Naive thymus-derived CD4-positive, alpha-beta T cell (primary cell): ENCODE data around the gene LIPT2. TPM values are rescaled to one million over a fixed set of nuclear protein-coding genes. Genes with fewer than 3 reads are reported as not detected.

Experiments
- ATAC-seq: fragments of 150-1000 bp; cut with Tn5 transposase; 2 replicates; pipeline ENCODE4 v1.10.0; 2021; ENCODE audit warnings: mild to moderate bottlenecking, moderate library complexity
- CTCF ChIA-PET: fragments of 350-600 bp; sonication (Branson Sonifier 250); formaldehyde crosslinking; loops from one replicate; lab custom pipeline; 2021; ENCODE audit warnings: antibody characterized with exemption; lab: Charles Lee
- POLR2A ChIA-PET: fragments of 350-600 bp; sonication (Branson Sonifier 250); formaldehyde crosslinking; loops from one replicate; lab custom pipeline; 2021; ENCODE audit warnings: antibody characterized with exemption, inconsistent platforms; lab: Charles Lee
- DNase-seq, 9 donors: peaks; one replicate each; pipeline versions ENCODE4 v3.0.0 to v3.0.0-alpha.2; 2020 to 2022; ENCODE audit warnings: mixed read lengths in 1 of 9
- H3K27ac ChIP-seq: one replicate; pipeline ENCODE4 v1.7.0; 2013; ENCODE audit warnings: mild to moderate bottlenecking, low read depth, low read length, moderate library complexity
- H3K27me3 ChIP-seq, 2 donors: one replicate each; pipeline ENCODE4 v1.7.0; 2013; ENCODE audit warnings: low read length in 2 of 2, mild to moderate bottlenecking in 2 of 2, moderate library complexity in 2 of 2; ENCODE audit not compliant: control insufficient read depth in 2 of 2, insufficient read depth in 2 of 2
- H3K36me3 ChIP-seq, 3 experiments: 1 replicate in 2 of 3; 2 replicates in 1 of 3; pipeline ENCODE4 v1.7.0; 2013; ENCODE audit warnings: low read length in 3 of 3, mild to moderate bottlenecking in 3 of 3, moderate library complexity in 1 of 3; ENCODE audit not compliant: insufficient read depth in 3 of 3, control insufficient read depth in 2 of 3
- H3K4me1 ChIP-seq, 2 donors: one replicate each; pipeline ENCODE4 v1.7.0; 2013; ENCODE audit warnings: low read length in 2 of 2, mild to moderate bottlenecking in 2 of 2, moderate library complexity in 1 of 2; ENCODE audit not compliant: control insufficient read depth in 2 of 2, insufficient read depth in 2 of 2
- H3K4me3 ChIP-seq: 2 replicates; pipeline ENCODE4 v1.7.0; 2013; ENCODE audit warnings: mild to moderate bottlenecking, low read length
- H3K9me3 ChIP-seq, 3 experiments: 1 replicate in 2 of 3; 2 replicates in 1 of 3; pipeline ENCODE4 v1.7.0; 2013; ENCODE audit warnings: low read length in 3 of 3; ENCODE audit not compliant: control insufficient read depth in 2 of 3
- H3K27ac Mint-ChIP-seq, 9 donors: one replicate each; pipeline ENCODE4 v1.8.0; 2020 to 2022; ENCODE audit warnings: mixed read lengths in 9 of 9, mild to moderate bottlenecking in 8 of 9, moderate library complexity in 5 of 9, inconsistent platforms in 2 of 9
- H3K27me3 Mint-ChIP-seq, 5 donors: one replicate each; pipeline ENCODE4 v1.8.0; 2021 to 2022; ENCODE audit warnings: mixed read lengths in 5 of 5, mild to moderate bottlenecking in 1 of 5
- H3K36me3 Mint-ChIP-seq, 5 donors: one replicate each; pipeline ENCODE4 v1.8.0; 2020 to 2022; ENCODE audit warnings: mixed read lengths in 5 of 5, mild to moderate bottlenecking in 3 of 5, inconsistent platforms in 1 of 5
- H3K4me1 Mint-ChIP-seq, 7 donors: one replicate each; pipeline ENCODE4 v1.8.0; 2020 to 2022; ENCODE audit warnings: mixed read lengths in 7 of 7, mild to moderate bottlenecking in 3 of 7, inconsistent platforms in 1 of 7
- H3K4me3 Mint-ChIP-seq, 10 donors: one replicate each; pipeline ENCODE4 v1.8.0; 2020 to 2022; ENCODE audit warnings: mild to moderate bottlenecking in 10 of 10, mixed read lengths in 10 of 10, moderate library complexity in 6 of 10, inconsistent platforms in 2 of 10
- H3K9me3 Mint-ChIP-seq, 11 donors: one replicate each; pipeline ENCODE4 v1.8.0; 2020 to 2022; ENCODE audit warnings: mixed read lengths in 11 of 11, mild to moderate bottlenecking in 4 of 11, inconsistent platforms in 1 of 11, moderate library complexity in 1 of 11
- intact Hi-C, 2 donors: fragments of 100-400 bp; cut with micrococcal nuclease; formaldehyde crosslinking; loops; one replicate each; pipeline ENCODE4 v1.15.1; 2023
- polyA plus RNA-seq, 2 donors: library from polyadenylated mRNA; unstranded; fragments of 300-500 nt; fragmentation: Illumina TruSeq; gene quantifications; one replicate each; pipeline ENCODE4 v1.2.3, GENCODE V29; 2021
- total RNA-seq, 6 experiments: library from RNA in 5 of 6; stranded (reverse) in 5 of 6; gene quantifications; 1 replicate in 5 of 6; 2 replicates in 1 of 6; pipeline ENCODE4 v1.2.3 and lab custom pipeline; 2021 to 2026

The LIPT2 gene
- total and polyA plus RNA-seq, 7 experiments from 2014 or later, result 1.9 to 23.3 (median 16.9) TPM

GRCh38 chr11:74446532-74446938 lies 47.0 kb downstream of the LIPT2 start:
- DNase-seq, result no peak
- no peaks in the 10 kb centered on the region for H3K4me1 ChIP-seq
- no peak overlapping the region for H3K27ac Mint-ChIP-seq
- H3K36me3 Mint-ChIP-seq, result no peaks in the 10 kb centered on the region
- ChIA-PET CTCF (interaction anchor here (0.8 to 8.8 kb wide), 2 partner anchors 55 to 124 kb away, joined by 3 to 159 read pairs; no protein-coding TSS in a partner anchor), POLR2A (no interaction called here)
- H3K9me3 Mint-ChIP-seq, result peaks cover 0 to under 1% (median 0%) of the 10 kb centered on the region in 11 donors
- no peak overlapping the region for H3K27ac ChIP-seq
- ATAC-seq, result no peak
- peaks cover 0 to 2% (median 0%) of the 10 kb centered on the region in 7 donors for H3K4me1 Mint-ChIP-seq
- H3K27me3 ChIP-seq, result no peaks in the 10 kb centered on the region
- intact Hi-C loops, result no loop called here
- peaks cover 0 to 6% (median 0%) of the 10 kb centered on the region in 5 donors for H3K27me3 Mint-ChIP-seq
- no peak overlapping the region for H3K4me3 ChIP-seq
- H3K4me3 Mint-ChIP-seq, result no peak overlapping the region
- H3K36me3 ChIP-seq, result no peaks in the 10 kb centered on the region
- H3K9me3 ChIP-seq, result no peaks in the 10 kb centered on the region

- Mint-ChIP-seq H3K9me3 (peaks cover 0 to 10% (median 0%) of the 10 kb centered on the region in 11 donors), H3K27me3 (peaks cover 0 to 2% (median 0%) of the 10 kb centered on the region in 5 donors), H3K36me3 (no peaks in the 10 kb centered on the region), H3K27ac (peak overlapping the region in 1 of 9 donors; percentile 62), H3K4me1 (peaks cover 0 to 2% (median 0%) of the 10 kb centered on the region in 7 donors), H3K4me3 (no peak overlapping the region)
- Histone ChIP-seq H3K36me3 (no peaks in the 10 kb centered on the region), H3K4me3 (no peak overlapping the region), H3K27me3 (no peaks in the 10 kb centered on the region), H3K4me1 (no peaks in the 10 kb centered on the region), H3K27ac (no peak overlapping the region), H3K9me3 (no peaks in the 10 kb centered on the region)
- ChIA-PET CTCF (interaction anchor here (1.2 to 8.8 kb wide), 4 partner anchors 9 to 189 kb away, joined by 3 to 159 read pairs (median 7); no protein-coding TSS in a partner anchor), POLR2A (no interaction called here)
- DNase-seq (no peak), ATAC-seq (no peak)
- intact Hi-C loops, result no loop called here
These were observed 49.2 kb downstream of the LIPT2 start for GRCh38 chr11:74444173-74444826.

GRCh38 chr11:74443071-74443864 lies 50.3 kb downstream of the LIPT2 start:
- Histone ChIP-seq H3K9me3 (no peaks in the 10 kb centered on the region), H3K4me1 (no peaks in the 10 kb centered on the region), H3K27me3 (no peaks in the 10 kb centered on the region), H3K36me3 (no peaks in the 10 kb centered on the region), H3K4me3 (no peak overlapping the region), H3K27ac (no peak overlapping the region)
- Mint-ChIP-seq H3K36me3 (no peaks in the 10 kb centered on the region), H3K27ac (peak overlapping the region in 1 of 9 donors; percentile 57), H3K27me3 (no peaks in the 10 kb centered on the region), H3K4me3 (no peak overlapping the region), H3K4me1 (no peaks in the 10 kb centered on the region), H3K9me3 (peaks cover 0 to 10% (median 0%) of the 10 kb centered on the region in 11 donors)
- ATAC-seq (no peak), DNase-seq (no peak)
- intact Hi-C loops, result no loop called here
- CTCF ChIA-PET, result interaction anchor here (0.6 to 8.8 kb wide), 4 partner anchors 11 to 56 kb away, joined by 3 to 159 read pairs (median 4); no protein-coding TSS in a partner anchor
- POLR2A ChIA-PET, result no interaction called here

- H3K27ac Mint-ChIP-seq, result no peak overlapping the region
- CTCF ChIA-PET, result interaction anchor here (0.6 to 1.6 kb wide), 2 partner anchors 12 to 14 kb away, joined by 3 to 4 read pairs; no protein-coding TSS in a partner anchor
- ATAC-seq, result no peak
These were observed 50.9 kb downstream of the LIPT2 start for GRCh38 chr11:74442636-74443035.

More at GRCh38 chr11:74442636-74443035, 50.9 kb downstream of the LIPT2 start:
- no peaks in the 10 kb centered on the region for H3K9me3 ChIP-seq
- no peaks in the 10 kb centered on the region for H3K36me3 Mint-ChIP-seq
- H3K27me3 ChIP-seq, result no peaks in the 10 kb centered on the region
- H3K9me3 Mint-ChIP-seq, result peaks cover 0 to 10% (median 0%) of the 10 kb centered on the region in 11 donors
- POLR2A ChIA-PET, result no interaction called here
- no peaks in the 10 kb centered on the region for H3K36me3 ChIP-seq
- H3K4me1 Mint-ChIP-seq, result no peaks in the 10 kb centered on the region
- intact Hi-C loops, result no loop called here
- no peak overlapping the region for H3K4me3 ChIP-seq
- H3K4me3 Mint-ChIP-seq, result no peak overlapping the region
- H3K27me3 Mint-ChIP-seq, result no peaks in the 10 kb centered on the region
- no peaks in the 10 kb centered on the region for H3K4me1 ChIP-seq
- no peak overlapping the region for H3K27ac ChIP-seq
- DNase-seq, result no peak

Other genes starting within 250 kb of the LIPT2 start
- gene P4HA3, start 182.1 kb downstream of the LIPT2 start, total RNA-seq, result not detected
- gene P4HA3, start 182.1 kb downstream of the LIPT2 start, polyA plus RNA-seq, result not detected
- 10 to 100 TPM in 2 of 5 experiments, 1 to 10 TPM in 3; 6.5 to 17.7 (median 9.9) TPM for gene PGM2L1, start 95.3 kb downstream of the LIPT2 start, total RNA-seq
- 1 to 10 TPM; 4.2 to 5.9 TPM for gene PGM2L1, start 95.3 kb downstream of the LIPT2 start, polyA plus RNA-seq
- 10 to 100 TPM in 1 of 5 experiments, 1 to 10 TPM in 1, under 1 TPM in 2, not detected in 1; 0.27 to 16.4 (median 0.97) TPM for gene KCNE3, start 26.2 kb downstream of the LIPT2 start, total RNA-seq
- gene KCNE3, start 26.2 kb downstream of the LIPT2 start, polyA plus RNA-seq, result not detected
- gene POLD3, start 98.9 kb upstream of the LIPT2 start, total RNA-seq, result 10 to 100 TPM in 4 of 5 experiments, 1 to 10 TPM in 1; 8.0 to 40.8 (median 14.7) TPM
- 10 to 100 TPM; 10.3 to 16.4 TPM for gene POLD3, start 98.9 kb upstream of the LIPT2 start, polyA plus RNA-seq
- not detected for gene CHRDL2, start 237.7 kb upstream of the LIPT2 start, total RNA-seq
- not detected for gene CHRDL2, start 237.7 kb upstream of the LIPT2 start, polyA plus RNA-seq